GM23338 (cell line): ENCODE results near the gene EREG. TPM values are rescaled to one million over a fixed set of nuclear protein-coding genes. Genes with fewer than 3 reads are reported as not detected.
A peak's percentile ranks its signal among the peaks of the same experiment; 100 is the strongest.

ENCODE experiments used
- ATAC-seq: fragments of 200-7000 bp; cut with Tn5 transposase; 3 replicates; pipeline ENCODE4 v1.9.1; 2020
- DNase-seq: peaks from one replicate; pipeline ENCODE4 v3.0.0-alpha.2; 2015; ENCODE audit warnings: low spot score
- H2AFZ ChIP-seq: fragments of 200-600 bp; sonication (generic); 2 replicates; pipeline ENCODE4 v1.8.0; 2016; ENCODE audit warnings: antibody characterized with exemption, mild to moderate bottlenecking, moderate library complexity
- H3F3A ChIP-seq: fragments of 200-600 bp; sonication (generic); replicated peaks from 2 replicates; pipeline ENCODE4 v1.8.0; 2017; ENCODE audit warnings: antibody characterized with exemption, mixed run types, low read depth
- H3K27ac ChIP-seq: fragments of 200-600 bp; sonication (generic); 2 replicates; pipeline ENCODE4 v1.6.1; 2016; ENCODE audit warnings: low read depth
- H3K27me3 ChIP-seq: fragments of 200-600 bp; sonication (generic); 2 replicates; pipeline ENCODE4 v1.8.0; 2016; ENCODE audit warnings: mild to moderate bottlenecking, mixed run types, moderate library complexity; ENCODE audit not compliant: insufficient read depth
- H3K36me3 ChIP-seq: fragments of 200-600 bp; sonication (generic); 2 replicates; pipeline ENCODE4 v1.8.0; 2016; ENCODE audit warnings: mild to moderate bottlenecking; ENCODE audit not compliant: insufficient read depth
- H3K4me1 ChIP-seq: fragments of 200-600 bp; sonication (generic); 2 replicates; pipeline ENCODE4 v1.8.0; 2016; ENCODE audit warnings: mild to moderate bottlenecking, moderate library complexity; ENCODE audit not compliant: insufficient read depth
- H3K4me2 ChIP-seq: fragments of 200-600 bp; sonication (generic); 2 replicates; pipeline ENCODE4 v1.7.1; 2017; ENCODE audit warnings: mixed run types
- H3K4me3 ChIP-seq: fragments of 200-600 bp; sonication (generic); 2 replicates; pipeline ENCODE4 v1.6.1; 2016; ENCODE audit warnings: mixed run types
- H3K79me2 ChIP-seq: fragments of 200-600 bp; sonication (generic); replicated peaks from 2 replicates; pipeline ENCODE4 v1.8.0; 2017; ENCODE audit warnings: mild to moderate bottlenecking; ENCODE audit not compliant: insufficient read depth
- H3K9me2 ChIP-seq: fragments of 200-600 bp; sonication (generic); 2 replicates; pipeline ENCODE4 v1.8.0; 2017; ENCODE audit not compliant: insufficient read depth
- H4K20me1 ChIP-seq: fragments of 200-600 bp; sonication (generic); replicated peaks from 2 replicates; pipeline ENCODE4 v1.8.0; 2017; ENCODE audit warnings: mild to moderate bottlenecking; ENCODE audit not compliant: insufficient read depth
- H3K27ac Mint-ChIP-seq: 2 replicates; pipeline ENCODE4 v1.8.0; 2020; ENCODE audit warnings: inconsistent platforms, mild to moderate bottlenecking, moderate library complexity, mixed read lengths
- H3K27me3 Mint-ChIP-seq: 3 replicates; pipeline ENCODE4 v1.8.0; 2022; ENCODE audit warnings: low read depth, mild to moderate bottlenecking, moderate library complexity, mixed read lengths, inconsistent platforms; ENCODE audit not compliant: insufficient read depth, poor library complexity
- H3K36me3 Mint-ChIP-seq: 3 replicates; pipeline ENCODE4 v1.8.0; 2021; ENCODE audit warnings: low read depth, mild to moderate bottlenecking, inconsistent platforms, moderate library complexity, mixed read lengths
- H3K4me1 Mint-ChIP-seq: 3 replicates; pipeline ENCODE4 v1.8.0; 2020; ENCODE audit warnings: mild to moderate bottlenecking, inconsistent platforms, mixed read lengths
- H3K4me3 Mint-ChIP-seq: 3 replicates; pipeline ENCODE4 v1.8.0; 2021; ENCODE audit warnings: moderate library complexity, mild to moderate bottlenecking, inconsistent platforms, mixed read lengths
- H3K9me3 Mint-ChIP-seq: 3 replicates; pipeline ENCODE4 v1.8.0; 2020; ENCODE audit warnings: moderate library complexity, mild to moderate bottlenecking, inconsistent platforms, mixed read lengths
- CREB1 ChIP-seq: fragments of 250-450 bp; sonication (Bioruptor Pico); IDR thresholded peaks from 2 replicates; pipeline ENCODE4 v1.5.0; 2020; ENCODE audit warnings: low read depth, mild to moderate bottlenecking, moderate library complexity
- EZH2 ChIP-seq: fragments of 200-600 bp; sonication (generic); IDR thresholded peaks from one replicate; pipeline ENCODE4 v1.8.0; 2017; ENCODE audit warnings: antibody characterized with exemption, mild to moderate bottlenecking, low read depth; ENCODE audit not compliant: unreplicated experiment
- EZH2phosphoT487 ChIP-seq: fragments of 200-600 bp; sonication (generic); IDR thresholded peaks from one replicate; pipeline ENCODE4 v1.8.1; 2018; ENCODE audit warnings: antibody characterized with exemption; ENCODE audit not compliant: unreplicated experiment
- JUNB ChIP-seq: IDR thresholded peaks from one replicate; pipeline ENCODE4 v1.6.1; 2016; ENCODE audit warnings: antibody characterized with exemption; ENCODE audit not compliant: unreplicated experiment
- NANOG ChIP-seq: IDR thresholded peaks from 2 replicates; pipeline ENCODE4 v1.6.1; 2016; ENCODE audit warnings: antibody characterized with exemption, borderline replicate concordance
- POLR2AphosphoS5 ChIP-seq: IDR thresholded peaks from 2 replicates; pipeline ENCODE4 v1.6.1; 2016; ENCODE audit warnings: antibody characterized with exemption, low read depth
- STAT1 ChIP-seq: IDR thresholded peaks from one replicate; pipeline ENCODE4 v1.6.1; 2016; ENCODE audit warnings: antibody characterized with exemption; ENCODE audit not compliant: unreplicated experiment
- ZNF114 ChIP-seq: fragments of 250-450 bp; sonication (Bioruptor Pico); IDR thresholded peaks from 2 replicates; pipeline ENCODE4 v1.5.0; 2020; ENCODE audit warnings: mild to moderate bottlenecking, moderate library complexity
- ZNF331 ChIP-seq: fragments of 250-450 bp; sonication (Bioruptor Pico); IDR thresholded peaks from 2 replicates; pipeline ENCODE4 v1.5.0; 2020; ENCODE audit warnings: low read depth, mild to moderate bottlenecking, moderate library complexity
- polyA plus RNA-seq: library from polyadenylated mRNA; unstranded; fragments of >200 nt; fragmentation: Nextera tagmentation; extraction: Ambion mirVana; gene quantifications from 2 replicates; pipeline ENCODE4 v1.2.1, GENCODE V29; 2016
- total RNA-seq: library from RNA; depleted of rRNA; stranded (reverse); fragments of >200 nt; shearing (Covaris generic); gene quantifications from 2 replicates; pipeline ENCODE4 v1.2.3, GENCODE V29; 2014
- TF ChIP-seq, protein P1 (sequence below): IDR thresholded peaks from one replicate; pipeline ENCODE4 v1.6.1; 2018; ENCODE audit warnings: antibody characterized with exemption; ENCODE audit not compliant: unreplicated experiment
- TF ChIP-seq, protein P2 (sequence below): fragments of 250-450 bp; sonication (Bioruptor Pico); IDR thresholded peaks from 2 replicates; pipeline ENCODE4 v1.5.0; 2020; ENCODE audit warnings: mild to moderate bottlenecking, moderate library complexity
- TF ChIP-seq, protein P3 (sequence below): IDR thresholded peaks from 2 replicates; pipeline ENCODE4 v1.6.1; 2016; ENCODE audit warnings: antibody characterized with exemption
- TF ChIP-seq, protein P4 (sequence below), 2 experiments: fragments of 200-600 bp in 1 of 2; sonication (generic) in 1 of 2; conservative IDR thresholded peaks; 2 replicates each; pipeline versions ENCODE4 v1.5.1 to v1.6.1; 2016 to 2017; ENCODE audit warnings: antibody characterized with exemption in 2 of 2, low read depth in 2 of 2, mild to moderate bottlenecking in 2 of 2, moderate library complexity in 1 of 2

The EREG gene
- total and polyA plus RNA-seq, 2 experiments from 2014 or later: not detected

DNA sequence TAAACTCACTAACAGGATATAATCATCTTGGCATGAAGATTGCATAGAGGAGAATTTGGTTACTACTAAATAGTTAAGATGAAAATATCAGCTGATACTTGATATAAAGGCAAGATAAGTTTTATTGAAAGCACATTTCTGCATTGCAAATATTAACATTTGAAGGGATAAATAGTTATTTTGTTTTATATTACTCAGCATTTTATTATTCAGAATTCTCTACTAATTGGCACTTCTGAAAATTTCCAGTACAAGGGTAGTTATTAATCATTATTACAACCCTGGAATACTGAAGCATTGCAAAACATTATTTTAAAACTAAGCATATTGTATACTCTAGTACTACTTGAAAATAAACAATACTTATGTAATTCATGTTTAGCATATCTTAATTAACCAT, 47.3 kb downstream of the EREG start:
- Mint-ChIP-seq H3K9me3 (no peaks in the 10 kb centered on the region), H3K27ac (0 out of 2 replicates have a peak overlapping the region, but pooled peaks have one; percentile 48), H3K36me3 (no peaks in the 10 kb centered on the region), H3K27me3 (no peaks in the 10 kb centered on the region), H3K4me1 (peaks cover 16% of the 10 kb centered on the region), H3K4me3 (no peak overlapping the region)
- H4K20me1 ChIP-seq: no peaks in the 10 kb centered on the region
- no peaks in the 10 kb centered on the region for H3K79me2 ChIP-seq
- no peak for ATAC-seq
- TF ChIP-seq STAT1 (no peak), POLR2AphosphoS5 (no peak), ZNF114 (no peak), CREB1 (CRISPR knock-in tag) (no peak), EZH2phosphoT487 (no peak), JUNB (no peak), ZNF331 (CRISPR knock-in tag) (no peak), EZH2 (no peak), NANOG (no peak)
- TF ChIP-seq, protein P1, sequence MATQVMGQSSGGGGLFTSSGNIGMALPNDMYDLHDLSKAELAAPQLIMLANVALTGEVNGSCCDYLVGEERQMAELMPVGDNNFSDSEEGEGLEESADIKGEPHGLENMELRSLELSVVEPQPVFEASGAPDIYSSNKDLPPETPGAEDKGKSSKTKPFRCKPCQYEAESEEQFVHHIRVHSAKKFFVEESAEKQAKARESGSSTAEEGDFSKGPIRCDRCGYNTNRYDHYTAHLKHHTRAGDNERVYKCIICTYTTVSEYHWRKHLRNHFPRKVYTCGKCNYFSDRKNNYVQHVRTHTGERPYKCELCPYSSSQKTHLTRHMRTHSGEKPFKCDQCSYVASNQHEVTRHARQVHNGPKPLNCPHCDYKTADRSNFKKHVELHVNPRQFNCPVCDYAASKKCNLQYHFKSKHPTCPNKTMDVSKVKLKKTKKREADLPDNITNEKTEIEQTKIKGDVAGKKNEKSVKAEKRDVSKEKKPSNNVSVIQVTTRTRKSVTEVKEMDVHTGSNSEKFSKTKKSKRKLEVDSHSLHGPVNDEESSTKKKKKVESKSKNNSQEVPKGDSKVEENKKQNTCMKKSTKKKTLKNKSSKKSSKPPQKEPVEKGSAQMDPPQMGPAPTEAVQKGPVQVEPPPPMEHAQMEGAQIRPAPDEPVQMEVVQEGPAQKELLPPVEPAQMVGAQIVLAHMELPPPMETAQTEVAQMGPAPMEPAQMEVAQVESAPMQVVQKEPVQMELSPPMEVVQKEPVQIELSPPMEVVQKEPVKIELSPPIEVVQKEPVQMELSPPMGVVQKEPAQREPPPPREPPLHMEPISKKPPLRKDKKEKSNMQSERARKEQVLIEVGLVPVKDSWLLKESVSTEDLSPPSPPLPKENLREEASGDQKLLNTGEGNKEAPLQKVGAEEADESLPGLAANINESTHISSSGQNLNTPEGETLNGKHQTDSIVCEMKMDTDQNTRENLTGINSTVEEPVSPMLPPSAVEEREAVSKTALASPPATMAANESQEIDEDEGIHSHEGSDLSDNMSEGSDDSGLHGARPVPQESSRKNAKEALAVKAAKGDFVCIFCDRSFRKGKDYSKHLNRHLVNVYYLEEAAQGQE: no peak
- TF ChIP-seq, protein P2, sequence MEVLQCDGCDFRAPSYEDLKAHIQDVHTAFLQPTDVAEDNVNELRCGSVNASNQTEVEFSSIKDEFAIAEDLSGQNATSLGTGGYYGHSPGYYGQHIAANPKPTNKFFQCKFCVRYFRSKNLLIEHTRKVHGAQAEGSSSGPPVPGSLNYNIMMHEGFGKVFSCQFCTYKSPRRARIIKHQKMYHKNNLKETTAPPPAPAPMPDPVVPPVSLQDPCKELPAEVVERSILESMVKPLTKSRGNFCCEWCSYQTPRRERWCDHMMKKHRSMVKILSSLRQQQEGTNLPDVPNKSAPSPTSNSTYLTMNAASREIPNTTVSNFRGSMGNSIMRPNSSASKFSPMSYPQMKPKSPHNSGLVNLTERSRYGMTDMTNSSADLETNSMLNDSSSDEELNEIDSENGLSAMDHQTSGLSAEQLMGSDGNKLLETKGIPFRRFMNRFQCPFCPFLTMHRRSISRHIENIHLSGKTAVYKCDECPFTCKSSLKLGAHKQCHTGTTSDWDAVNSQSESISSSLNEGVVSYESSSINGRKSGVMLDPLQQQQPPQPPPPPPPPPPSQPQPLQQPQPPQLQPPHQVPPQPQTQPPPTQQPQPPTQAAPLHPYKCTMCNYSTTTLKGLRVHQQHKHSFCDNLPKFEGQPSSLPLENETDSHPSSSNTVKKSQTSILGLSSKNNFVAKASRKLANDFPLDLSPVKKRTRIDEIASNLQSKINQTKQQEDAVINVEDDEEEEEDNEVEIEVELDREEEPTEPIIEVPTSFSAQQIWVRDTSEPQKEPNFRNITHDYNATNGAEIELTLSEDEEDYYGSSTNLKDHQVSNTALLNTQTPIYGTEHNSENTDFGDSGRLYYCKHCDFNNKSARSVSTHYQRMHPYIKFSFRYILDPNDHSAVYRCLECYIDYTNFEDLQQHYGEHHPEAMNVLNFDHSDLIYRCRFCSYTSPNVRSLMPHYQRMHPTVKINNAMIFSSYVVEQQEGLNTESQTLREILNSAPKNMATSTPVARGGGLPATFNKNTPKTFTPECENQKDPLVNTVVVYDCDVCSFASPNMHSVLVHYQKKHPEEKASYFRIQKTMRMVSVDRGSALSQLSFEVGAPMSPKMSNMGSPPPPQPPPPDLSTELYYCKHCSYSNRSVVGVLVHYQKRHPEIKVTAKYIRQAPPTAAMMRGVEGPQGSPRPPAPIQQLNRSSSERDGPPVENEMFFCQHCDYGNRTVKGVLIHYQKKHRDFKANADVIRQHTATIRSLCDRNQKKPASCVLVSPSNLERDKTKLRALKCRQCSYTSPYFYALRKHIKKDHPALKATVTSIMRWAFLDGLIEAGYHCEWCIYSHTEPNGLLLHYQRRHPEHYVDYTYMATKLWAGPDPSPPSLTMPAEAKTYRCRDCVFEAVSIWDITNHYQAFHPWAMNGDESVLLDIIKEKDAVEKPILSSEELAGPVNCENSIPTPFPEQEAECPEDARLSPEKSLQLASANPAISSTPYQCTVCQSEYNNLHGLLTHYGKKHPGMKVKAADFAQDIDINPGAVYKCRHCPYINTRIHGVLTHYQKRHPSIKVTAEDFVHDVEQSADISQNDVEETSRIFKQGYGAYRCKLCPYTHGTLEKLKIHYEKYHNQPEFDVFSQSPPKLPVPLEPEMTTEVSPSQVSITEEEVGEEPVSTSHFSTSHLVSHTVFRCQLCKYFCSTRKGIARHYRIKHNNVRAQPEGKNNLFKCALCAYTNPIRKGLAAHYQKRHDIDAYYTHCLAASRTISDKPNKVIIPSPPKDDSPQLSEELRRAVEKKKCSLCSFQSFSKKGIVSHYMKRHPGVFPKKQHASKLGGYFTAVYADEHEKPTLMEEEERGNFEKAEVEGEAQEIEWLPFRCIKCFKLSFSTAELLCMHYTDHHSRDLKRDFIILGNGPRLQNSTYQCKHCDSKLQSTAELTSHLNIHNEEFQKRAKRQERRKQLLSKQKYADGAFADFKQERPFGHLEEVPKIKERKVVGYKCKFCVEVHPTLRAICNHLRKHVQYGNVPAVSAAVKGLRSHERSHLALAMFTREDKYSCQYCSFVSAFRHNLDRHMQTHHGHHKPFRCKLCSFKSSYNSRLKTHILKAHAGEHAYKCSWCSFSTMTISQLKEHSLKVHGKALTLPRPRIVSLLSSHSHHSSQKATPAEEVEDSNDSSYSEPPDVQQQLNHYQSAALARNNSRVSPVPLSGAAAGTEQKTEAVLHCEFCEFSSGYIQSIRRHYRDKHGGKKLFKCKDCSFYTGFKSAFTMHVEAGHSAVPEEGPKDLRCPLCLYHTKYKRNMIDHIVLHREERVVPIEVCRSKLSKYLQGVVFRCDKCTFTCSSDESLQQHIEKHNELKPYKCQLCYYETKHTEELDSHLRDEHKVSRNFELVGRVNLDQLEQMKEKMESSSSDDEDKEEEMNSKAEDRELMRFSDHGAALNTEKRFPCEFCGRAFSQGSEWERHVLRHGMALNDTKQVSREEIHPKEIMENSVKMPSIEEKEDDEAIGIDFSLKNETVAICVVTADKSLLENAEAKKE (CRISPR knock-in tag): no peak
- TF ChIP-seq, protein P3, sequence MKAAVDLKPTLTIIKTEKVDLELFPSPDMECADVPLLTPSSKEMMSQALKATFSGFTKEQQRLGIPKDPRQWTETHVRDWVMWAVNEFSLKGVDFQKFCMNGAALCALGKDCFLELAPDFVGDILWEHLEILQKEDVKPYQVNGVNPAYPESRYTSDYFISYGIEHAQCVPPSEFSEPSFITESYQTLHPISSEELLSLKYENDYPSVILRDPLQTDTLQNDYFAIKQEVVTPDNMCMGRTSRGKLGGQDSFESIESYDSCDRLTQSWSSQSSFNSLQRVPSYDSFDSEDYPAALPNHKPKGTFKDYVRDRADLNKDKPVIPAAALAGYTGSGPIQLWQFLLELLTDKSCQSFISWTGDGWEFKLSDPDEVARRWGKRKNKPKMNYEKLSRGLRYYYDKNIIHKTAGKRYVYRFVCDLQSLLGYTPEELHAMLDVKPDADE: no peak
- TF ChIP-seq, protein P4, sequence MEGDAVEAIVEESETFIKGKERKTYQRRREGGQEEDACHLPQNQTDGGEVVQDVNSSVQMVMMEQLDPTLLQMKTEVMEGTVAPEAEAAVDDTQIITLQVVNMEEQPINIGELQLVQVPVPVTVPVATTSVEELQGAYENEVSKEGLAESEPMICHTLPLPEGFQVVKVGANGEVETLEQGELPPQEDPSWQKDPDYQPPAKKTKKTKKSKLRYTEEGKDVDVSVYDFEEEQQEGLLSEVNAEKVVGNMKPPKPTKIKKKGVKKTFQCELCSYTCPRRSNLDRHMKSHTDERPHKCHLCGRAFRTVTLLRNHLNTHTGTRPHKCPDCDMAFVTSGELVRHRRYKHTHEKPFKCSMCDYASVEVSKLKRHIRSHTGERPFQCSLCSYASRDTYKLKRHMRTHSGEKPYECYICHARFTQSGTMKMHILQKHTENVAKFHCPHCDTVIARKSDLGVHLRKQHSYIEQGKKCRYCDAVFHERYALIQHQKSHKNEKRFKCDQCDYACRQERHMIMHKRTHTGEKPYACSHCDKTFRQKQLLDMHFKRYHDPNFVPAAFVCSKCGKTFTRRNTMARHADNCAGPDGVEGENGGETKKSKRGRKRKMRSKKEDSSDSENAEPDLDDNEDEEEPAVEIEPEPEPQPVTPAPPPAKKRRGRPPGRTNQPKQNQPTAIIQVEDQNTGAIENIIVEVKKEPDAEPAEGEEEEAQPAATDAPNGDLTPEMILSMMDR (conservative IDR thresholded peaks at IDR 0.05; ENCODE audit: low read depth in 2 of 2): no peak
- no peak overlapping the region for H2AFZ ChIP-seq
- no peak overlapping the region for H3K4me3 ChIP-seq
- H3F3A ChIP-seq: no peaks in the 10 kb centered on the region
- H3K27me3 ChIP-seq: no peaks in the 10 kb centered on the region
- no peaks in the 10 kb centered on the region for H3K36me3 ChIP-seq
- no peak overlapping the region for H3K27ac ChIP-seq
- H3K4me2 ChIP-seq: no peak overlapping the region
- no peak for DNase-seq
- peaks cover 21% of the 10 kb centered on the region for H3K4me1 ChIP-seq
- no peaks in the 10 kb centered on the region for H3K9me2 ChIP-seq
